Stimulated activated CD4-positive, alpha-beta T cell treated with anti-CD3 and anti-CD28 coated beads, TNF-alpha, amount 100 ng/mL, for 1 hour (primary cell): Measurements from ENCODE around the gene ADCY10.

ENCODE experiments used
- DNase-seq, 3 donors: peaks; one replicate each; pipeline ENCODE4 v3.0.0-alpha.2; 2020; ENCODE audit warnings: low read depth in 3 of 3, low spot score in 1 of 3

Gene ADCY10

DNA sequence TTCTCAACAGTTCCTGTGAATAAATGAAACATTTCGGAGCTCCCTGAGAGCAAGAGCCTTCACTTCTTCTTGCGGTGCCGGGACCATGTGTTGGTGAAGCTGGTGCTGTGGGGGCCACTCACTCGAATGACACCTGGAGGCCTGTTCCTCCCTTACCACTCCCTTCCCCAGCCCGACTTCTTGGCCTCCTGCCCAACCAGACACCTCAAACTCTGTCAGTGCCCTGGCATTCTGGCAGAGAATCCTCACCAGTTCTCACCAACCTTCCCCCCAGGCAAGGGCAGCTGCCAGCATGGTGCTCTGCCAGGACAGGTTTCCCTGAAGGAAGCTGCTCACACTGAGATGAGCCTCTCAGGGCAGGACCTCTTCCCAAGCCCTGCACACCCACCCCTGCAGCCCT, 123.8 kb downstream of the ADCY10 start:
- no peak for DNase-seq

- DNase-seq = no peak
These were observed 124.4 kb downstream of the ADCY10 start for GRCh38 chr1:167789501-167789900.

GRCh38 chr1:167786502-167786901, 127.4 kb downstream of the ADCY10 start:
- DNase-seq = no peak

GRCh38 chr1:167784876-167785550, 128.9 kb downstream of the ADCY10 start:
- DNase-seq = no peak

- no peak for DNase-seq
These were observed 131.0 kb downstream of the ADCY10 start for GRCh38 chr1:167782946-167783345.

GRCh38 chr1:167781558-167781957, 132.4 kb downstream of the ADCY10 start:
- no peak for DNase-seq

DNA sequence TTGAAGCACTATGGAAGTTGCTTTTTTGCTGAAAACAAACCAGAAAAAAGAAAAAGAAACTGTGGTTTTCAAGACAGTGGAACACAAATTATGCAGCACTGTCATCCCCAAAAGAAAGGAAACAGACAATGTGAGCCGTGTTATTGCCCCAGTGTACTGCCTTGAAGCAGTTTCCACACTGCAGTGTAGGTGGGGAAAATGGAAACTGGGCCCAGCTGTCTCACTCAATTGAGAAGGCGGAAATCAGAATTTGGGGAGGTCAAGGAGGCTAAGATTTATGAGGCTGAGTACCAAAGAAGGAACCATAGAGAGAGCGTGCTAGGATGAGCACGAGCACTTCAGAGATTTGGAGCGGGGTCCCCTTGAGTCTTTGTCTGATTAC, 136.7 kb downstream of the ADCY10 start:
- no peak for DNase-seq

- DNase-seq = no peak
These were observed 137.2 kb downstream of the ADCY10 start for GRCh38 chr1:167776616-167777268.

DNA sequence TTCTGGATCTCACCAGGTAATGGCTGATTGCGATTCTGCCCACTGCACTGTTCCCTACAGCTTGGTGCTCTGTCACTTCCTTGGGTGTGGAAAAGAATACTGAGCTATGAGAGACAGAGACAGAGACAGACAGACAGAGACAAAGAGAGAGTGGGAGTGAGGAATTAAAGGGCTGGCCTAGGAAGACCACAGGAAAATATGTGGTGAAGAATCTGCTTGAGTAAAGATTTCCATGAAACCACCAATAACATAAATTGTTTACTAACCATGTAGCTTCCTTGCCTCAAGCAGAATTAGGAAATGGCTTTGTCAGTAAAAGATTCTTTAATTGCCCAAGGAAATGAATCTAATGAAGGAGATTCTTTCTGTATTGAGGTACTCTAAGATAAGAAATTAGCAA, 137.8 kb downstream of the ADCY10 start:
- DNase-seq = no peak

GRCh38 chr1:167775178-167775577, 138.8 kb downstream of the ADCY10 start:
- no peak for DNase-seq

- DNase-seq = no peak
These were observed 139.2 kb downstream of the ADCY10 start for GRCh38 chr1:167774710-167775109.

GRCh38 chr1:167773516-167773915, 140.4 kb downstream of the ADCY10 start:
- DNase-seq = no peak

- DNase-seq = no peak
These were observed 141.5 kb downstream of the ADCY10 start for GRCh38 chr1:167772436-167772835.

GRCh38 chr1:167770127-167770526, 143.8 kb downstream of the ADCY10 start:
- DNase-seq = no peak

- DNase-seq = no peak
These were observed 146.2 kb downstream of the ADCY10 start for GRCh38 chr1:167767761-167768160.

DNA sequence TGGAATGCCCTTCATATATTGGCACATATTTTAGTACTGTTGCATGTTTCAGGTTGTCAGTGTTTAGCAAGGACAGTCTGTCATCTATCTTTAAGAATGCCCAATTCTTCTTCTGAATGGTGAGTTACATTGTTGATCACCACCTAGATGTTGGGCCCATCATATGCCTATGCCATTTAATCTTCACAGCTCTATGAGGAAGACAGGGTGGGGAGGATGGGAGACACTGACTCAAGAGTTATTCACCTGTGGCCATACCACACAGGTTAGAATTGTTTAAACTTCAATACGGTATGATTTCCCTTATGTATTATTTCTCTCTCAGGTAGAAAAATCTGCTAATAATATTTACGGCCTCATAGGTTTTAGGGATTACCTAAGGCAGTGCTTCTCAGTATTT, 147.4 kb downstream of the ADCY10 start:
- DNase-seq = no peak

GRCh38 chr1:167765496-167765895, 148.4 kb downstream of the ADCY10 start:
- no peak for DNase-seq

- DNase-seq = no peak
These were observed 149.2 kb downstream of the ADCY10 start for GRCh38 chr1:167764458-167765330.

DNA sequence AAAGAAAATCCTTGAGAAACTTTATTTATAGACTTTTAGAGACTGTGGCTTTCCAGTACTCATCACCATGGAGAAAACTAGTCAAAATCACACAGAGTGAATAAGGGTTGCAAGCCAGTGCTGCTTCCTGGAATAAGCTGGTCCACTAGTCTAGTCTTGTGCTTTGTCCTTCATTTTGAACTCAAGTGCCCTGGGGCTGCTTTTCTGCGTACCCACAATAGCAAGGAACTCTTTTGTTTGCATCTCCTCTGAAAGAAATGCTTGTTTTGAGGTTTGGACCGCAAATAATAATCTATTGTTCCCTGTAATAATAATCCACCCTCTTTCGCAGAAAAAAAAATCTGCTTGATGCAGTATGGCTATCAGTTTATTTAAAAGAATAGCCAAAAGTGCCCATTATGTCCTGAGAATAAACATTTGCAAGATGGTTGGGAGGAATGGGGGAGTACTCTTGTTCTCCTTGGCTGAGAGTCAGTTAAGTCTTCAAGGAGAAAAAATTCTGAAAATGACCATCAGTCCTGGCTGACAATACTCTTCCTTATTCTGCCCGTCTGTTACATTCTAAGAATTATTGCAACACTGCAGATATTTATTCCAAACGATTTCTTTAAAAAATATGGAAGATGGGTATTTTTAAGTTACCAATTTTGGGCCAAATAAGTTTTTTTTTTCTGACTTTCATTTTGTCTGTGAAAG, 150.3 kb downstream of the ADCY10 start:
- DNase-seq = no peak

DNA sequence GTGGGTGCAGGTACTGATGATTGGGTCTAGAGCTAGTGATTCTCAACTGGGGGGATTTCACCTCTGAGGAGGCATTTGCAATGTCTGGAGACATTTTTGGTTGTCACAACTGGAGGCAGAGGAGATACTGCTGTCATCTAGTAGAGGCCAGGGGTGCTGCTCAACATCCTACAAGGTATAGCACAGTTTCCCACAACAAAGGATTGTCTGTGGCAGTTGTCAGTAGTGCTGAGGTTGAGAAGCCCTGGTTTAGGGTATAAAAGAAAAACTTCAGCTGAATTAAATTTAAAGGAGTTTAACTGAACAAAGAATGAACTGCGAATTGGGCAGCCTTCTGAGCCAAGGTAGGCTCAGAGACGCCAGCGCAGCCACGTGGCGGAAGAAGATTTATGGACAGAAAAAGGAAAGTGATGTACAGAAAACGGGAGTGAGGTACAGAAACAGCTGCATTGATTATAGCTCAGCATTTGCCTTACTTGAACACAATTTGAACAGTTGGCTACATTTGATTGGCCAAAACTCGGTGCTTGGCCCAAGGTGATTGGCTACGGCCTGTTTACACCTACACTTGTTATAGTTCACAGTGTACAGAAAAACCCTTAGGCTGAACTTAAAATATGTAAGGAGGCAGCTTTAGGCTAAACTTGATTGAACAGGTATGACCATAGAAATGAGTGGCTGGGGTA, 151.7 kb downstream of the ADCY10 start:
- no peak for DNase-seq

DNA sequence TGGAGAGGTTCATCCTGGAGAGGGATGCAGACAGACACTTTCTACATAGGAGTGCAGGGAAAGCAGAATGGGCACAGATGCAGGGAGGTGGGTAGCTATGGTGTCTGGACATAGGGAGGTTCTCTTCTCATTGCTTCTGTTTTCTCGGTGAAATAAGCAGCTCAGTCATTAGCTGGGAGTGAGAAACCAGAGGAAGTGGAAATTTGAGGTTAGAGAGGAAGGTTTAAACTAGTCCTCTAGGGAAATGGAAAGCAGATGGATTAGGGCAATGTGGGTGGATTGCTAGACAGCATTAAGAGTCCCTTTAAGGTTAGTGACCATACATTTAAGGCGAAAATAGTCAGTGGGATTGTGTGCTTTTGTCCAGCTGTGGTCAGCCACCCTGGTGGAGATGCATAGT, 152.5 kb downstream of the ADCY10 start:
- no peak for DNase-seq
